HG03439 (cell line): ENCODE measurements around the gene IFIT1B.
A peak's percentile ranks its signal among the peaks of the same experiment; 100 is the strongest.
"Not testable (repeated sequence)": the region's sequence is repeated elsewhere in the genome, so short reads cannot be mapped to it uniquely, and the experiment has no call there.

Experiments used
- ATAC-seq: cut with Tn5 transposase; IDR thresholded peaks from one replicate; pipeline ENCODE4 v1.9.1; 2021; ENCODE audit warnings: mild to moderate bottlenecking, moderate library complexity; ENCODE audit not compliant: unreplicated experiment

IFIT1B gene

DNA sequence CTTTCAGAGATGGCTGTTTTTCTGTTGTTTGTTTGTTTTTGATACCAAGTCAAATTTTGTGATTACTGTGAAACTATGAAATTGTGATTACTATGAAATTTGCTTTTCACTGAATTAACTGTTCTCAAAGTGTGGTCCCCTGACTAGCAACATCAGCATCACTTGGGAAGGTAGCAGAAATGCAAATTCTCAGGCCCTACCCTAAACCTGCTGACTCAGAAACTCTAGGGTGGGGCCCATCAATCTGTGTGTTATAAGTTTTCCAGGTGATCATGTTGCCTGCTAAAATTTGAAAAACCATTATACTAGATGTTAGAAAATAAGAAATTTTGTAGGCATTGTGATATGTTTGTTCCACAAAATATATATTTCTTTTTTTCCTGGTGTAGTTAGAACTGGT is 1.2 kb downstream of the IFIT1B start:
- no peak for ATAC-seq

DNA sequence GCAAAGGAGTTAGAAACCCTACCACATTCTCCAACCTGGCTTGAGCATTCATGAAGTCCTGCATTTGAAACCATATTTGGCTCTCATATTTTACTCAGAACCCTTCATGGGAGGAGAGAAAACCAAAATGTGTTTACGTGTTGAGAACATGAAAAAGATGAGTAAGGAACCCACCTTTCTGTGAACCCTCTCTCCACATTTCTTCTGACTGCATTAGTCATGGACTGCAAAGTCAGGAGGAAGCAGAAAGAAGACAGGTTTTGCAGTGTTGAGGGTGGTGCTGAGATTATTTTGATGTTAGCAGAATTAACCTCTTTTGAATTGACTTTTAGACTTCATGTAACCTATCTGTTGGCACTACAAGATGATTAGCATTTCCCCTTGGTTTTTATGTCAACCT is 4.9 kb downstream of the IFIT1B start:
- no peak for ATAC-seq

DNA sequence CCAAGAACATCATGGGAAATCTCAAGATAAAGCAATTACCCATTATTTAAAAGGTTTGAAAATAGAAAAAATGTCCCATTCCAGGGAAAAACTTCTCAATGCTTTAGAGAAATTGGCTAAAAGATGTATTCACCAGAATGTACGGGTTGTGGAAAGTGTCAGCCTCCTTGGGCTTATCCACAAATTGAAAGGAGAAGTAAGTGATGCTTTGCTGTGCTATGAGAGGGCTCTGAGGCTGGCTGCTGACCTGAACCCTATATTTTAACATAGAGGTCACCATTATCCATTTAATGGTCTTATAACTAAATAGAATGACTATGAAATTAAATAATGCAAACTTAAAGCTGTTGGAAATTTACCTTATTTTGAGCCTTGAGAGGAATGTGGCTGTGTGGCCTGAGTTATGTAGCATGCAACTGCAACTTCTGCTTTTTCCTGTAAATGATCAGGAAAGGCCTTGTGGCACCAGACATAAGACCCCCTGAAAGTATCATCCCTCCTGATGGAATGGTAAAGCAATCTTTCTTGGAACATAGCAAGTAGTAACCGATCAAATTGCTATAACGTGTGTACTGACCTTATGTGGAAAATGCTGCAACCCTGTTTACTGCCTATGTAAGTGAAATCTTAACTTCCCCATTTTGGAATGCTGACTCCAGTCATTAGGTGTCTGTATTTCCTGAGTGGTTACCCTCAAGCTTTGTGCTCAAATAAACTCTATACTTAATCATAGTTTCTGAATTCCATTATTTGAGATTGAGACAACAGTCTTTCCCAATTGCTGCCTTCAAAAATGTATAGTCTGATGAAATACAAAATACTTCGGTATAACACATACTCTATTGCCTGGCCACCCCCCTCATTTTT is 6.9 kb downstream of the IFIT1B start:
- ATAC-seq = no peak

DNA sequence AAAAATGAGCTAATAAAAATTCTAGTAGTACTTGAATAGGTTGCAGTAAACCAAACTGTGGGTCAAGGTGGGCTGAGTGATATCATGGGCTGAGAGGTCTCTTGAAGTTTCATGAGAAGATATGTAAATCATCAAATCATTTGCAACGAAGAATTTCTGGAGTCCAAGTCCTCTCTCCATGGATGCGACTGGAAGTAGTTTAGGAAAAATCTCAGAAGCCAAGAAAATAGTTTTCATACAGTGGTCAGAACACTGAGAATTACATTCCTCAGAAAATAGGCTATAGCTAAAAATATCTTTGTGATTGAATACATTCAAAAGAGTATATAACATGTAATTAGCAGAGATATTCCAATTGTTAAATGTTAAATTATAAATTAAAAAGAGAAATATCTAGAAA is 10.9 kb downstream of the IFIT1B start:
- no peak for ATAC-seq

DNA sequence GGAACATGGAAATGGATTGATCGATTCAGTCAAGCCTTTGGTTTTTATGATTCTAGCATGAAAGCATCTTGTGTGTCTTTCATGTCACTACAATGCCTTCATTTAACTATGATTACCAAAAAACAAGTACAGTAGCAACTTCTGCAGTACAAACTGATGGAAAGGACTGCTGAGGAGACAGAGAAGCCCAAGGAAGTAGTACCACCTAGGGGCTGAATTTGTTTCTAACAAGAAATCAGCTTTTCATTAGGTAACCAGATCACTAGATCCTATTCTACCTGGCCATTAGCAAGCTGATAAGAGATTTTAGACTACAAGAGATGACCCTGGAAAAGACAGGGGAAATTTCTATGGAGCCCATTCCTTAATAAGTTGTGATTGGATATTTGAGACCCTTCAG is 11.4 kb downstream of the IFIT1B start:
- no peak for ATAC-seq

DNA sequence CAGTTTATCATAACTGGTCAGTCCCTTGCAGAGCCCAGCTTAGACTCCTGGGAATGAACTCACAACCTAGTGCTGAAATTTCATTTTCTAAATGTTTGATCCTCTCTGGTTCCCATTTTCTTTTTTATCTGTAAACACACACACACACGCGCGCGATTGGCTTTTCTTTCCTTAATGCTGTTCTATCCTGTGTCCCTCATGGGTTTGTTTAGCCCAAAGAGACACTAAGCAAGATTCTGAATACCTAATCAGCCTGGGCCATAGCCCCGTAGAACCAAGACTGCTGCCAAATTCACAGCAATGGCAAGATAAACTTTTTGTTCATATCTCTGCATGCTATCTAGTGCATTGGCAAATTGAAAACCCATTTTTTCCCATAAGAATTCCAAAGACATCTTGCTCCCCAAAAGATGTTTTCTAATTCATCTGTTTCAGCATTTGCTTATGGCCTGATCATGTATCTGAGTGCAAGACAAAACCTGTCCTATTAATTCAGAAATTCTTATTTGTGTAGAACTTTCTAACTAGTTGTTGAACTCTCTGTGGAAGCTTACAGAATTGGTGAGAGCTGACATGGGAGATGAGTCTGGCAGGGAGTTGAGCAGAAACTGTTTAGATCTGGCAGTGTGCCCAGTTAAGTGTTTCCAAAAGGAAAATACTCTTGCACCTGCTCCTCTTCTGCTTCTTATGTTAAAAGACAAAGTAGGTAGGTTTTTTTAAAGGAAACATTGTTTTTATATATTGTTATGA is 12.8 kb downstream of the IFIT1B start:
- ATAC-seq = no peak

DNA sequence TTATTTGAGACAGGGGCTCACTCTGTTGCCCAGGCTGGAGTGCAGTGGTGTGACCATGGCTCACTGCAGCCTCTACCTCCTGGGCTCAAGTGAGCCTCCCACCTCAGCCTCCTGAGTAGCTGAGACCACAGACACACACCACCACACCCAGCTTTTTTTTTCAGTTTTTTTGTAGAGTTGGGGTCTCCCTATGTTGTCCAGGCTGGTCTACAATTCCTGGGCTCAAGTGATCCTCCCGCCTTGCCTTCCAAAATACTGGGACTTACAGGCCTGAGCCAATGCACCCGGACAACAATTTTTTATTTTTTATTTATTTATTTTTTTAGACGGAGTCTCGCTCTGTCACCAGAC is 13.3 kb downstream of the IFIT1B start:
- ATAC-seq = not testable (repeated sequence)

DNA sequence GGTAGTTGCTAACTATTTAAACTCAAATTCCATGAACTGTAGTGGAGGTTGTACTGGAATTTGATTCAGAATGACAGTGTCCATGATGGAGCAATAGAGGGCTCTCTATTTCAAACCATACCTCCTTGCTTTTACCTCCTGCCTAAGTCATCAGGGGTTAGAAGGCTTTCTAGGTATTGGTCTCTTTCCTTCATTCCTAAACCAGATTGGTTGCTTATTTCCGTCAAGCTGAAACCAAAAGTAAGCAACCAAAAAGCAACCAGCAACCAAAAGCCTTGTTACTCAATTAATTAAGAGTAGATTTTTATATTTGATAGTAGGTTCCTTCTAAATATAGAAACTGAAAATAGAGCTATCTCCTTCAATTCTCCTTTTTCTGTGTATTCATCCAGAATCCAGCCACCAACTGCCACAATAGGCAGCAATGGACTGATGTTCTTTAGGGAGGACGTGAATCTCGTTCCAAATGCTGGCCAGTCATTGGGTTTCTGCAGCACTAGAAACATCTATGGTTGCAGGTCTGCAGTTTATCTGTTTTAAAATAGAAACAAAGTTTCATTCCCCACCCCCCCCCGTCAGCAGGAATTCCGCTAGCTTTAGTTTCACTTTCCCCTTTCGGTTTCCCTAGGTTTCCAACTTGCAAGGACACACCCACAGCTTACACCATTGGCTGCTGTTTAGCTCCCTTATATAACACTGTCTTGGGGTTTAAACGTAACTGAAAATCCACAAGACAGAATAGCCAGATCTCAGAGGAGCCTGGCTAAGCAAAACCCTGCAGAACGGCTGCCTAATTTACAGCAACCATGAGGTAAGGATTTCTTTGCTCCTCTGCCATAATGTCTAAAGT is 14.3 kb downstream of the IFIT1B start, which contains the start of gene IFIT1:
IFIT1 (plus strand) TSS at position 717 of the 850 bp plus-strand sequence; CDS start at position 807, 90 bp downstream.
- peak; percentile 69 for ATAC-seq

DNA sequence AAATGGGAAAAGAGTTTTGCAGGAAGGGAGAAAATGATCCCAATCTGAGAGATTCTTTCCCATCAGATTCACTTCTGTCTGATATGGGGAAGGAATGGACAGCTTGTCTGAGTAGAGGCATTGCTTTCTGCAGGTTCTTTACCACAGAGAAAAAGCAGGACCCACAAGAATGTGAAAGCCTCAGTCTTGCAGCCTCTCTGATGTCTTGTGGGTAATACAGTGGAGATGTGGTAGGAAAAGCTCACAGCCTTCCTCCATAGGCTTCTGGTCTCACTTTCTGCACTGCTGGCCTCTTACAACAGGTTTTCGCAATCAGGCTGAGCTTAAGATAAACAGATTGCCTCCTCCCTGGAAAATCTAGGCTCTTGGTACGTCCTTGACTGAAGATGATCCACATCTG is 15.1 kb downstream of the IFIT1B start:
- ATAC-seq = no peak

DNA sequence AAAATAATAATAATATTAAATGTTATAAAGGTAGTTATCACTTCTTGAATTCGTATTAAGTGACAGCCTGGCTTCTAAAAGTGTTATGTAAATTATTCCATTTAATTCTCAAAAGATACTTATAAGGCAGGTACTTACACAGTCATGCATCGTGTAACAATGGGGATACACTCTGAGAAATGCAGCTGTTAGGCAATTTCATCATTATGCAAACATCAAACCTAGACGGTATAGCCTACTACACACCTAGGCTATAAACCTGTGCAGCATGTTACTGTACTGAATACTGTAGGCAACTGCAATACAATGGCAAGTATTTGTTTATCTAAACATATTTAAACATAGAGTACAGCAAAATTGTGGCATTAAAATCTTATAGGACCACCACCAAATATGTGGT is 16.0 kb downstream of the IFIT1B start:
- no peak for ATAC-seq

DNA sequence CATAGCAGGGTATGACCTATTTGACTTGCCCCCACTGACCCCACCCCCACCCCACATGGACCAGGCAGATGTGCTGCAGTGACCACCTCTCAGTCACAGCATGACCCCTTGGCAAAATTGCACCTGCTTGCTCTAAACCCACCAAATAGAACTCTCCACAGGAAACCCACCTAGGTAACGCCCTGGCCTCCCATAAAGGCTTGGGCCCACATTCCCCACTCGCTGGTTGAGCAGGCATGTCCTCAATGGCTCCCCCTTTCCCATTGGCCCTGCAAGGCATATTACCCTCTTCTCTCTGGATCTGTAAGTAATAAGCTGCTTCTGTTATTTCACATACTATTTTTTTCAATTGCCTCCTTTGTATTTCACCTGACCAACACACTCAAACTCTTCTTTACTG is 17.3 kb downstream of the IFIT1B start:
- ATAC-seq = no peak

DNA sequence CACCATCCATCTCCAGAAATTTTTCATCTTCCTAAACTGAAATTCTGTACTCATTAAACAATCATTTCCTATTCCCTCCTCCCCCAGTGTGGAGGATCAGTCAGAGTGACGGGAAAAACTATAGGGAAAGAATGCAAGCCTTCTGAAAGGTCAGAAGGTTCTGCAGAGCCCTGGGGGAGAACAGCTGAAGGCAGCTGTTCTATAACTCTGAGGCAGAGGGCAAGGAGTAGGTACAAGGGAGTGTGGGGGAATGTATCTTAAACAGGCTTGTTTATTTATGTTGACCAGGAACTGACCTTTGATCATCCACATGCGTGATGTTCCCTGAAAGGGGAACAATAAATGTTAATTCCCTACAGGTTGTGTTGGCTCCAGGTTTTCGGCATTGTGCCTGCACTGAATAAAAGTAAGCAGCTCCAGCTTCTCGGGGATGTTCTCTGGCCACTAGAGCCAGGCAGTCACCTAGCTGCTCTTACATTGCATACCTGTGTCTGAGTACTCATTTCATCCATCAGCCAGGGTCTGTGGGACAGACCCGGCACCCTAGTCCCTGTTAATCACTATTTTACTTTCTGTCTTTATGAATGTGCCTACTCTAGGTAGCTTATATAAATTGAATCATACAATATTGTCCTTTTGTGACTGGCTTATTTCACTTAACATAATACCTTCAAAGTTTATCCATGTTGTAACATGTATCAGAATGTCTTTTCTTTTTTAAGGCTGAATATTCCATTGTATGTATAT is 20.3 kb downstream of the IFIT1B start:
- ATAC-seq = no peak

DNA sequence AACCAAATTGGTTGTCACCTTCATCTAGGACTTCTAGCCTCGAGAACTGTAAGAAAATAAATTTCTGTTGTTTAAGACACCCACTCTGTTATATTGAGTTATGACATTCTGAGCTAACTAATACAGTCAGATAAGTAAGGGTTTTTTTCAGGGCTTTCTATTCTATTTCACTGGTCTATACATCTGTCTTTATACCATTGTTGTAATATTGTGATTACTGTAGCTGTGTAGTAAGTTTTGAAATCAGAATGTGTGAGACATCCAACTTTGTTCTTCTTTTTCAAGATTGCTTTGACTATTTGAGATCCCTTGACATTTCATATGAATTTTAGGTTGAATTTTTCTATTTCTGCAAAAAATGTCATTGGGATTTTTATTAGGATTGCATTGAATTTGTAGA is 22.1 kb downstream of the IFIT1B start:
- ATAC-seq = no peak

DNA sequence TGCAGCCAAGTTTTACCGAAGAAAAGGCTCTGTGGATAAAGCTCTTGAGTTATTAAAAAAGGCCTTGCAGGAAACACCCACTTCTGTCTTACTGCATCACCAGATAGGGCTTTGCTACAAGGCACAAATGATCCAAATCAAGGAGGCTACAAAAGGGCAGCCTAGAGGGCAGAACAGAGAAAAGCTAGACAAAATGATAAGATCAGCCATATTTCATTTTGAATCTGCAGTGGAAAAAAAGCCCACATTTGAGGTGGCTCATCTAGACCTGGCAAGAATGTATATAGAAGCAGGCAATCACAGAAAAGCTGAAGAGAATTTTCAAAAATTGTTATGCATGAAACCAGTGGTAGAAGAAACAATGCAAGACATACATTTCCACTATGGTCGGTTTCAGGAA is 25.2 kb downstream of the IFIT1B start:
- no peak for ATAC-seq

DNA sequence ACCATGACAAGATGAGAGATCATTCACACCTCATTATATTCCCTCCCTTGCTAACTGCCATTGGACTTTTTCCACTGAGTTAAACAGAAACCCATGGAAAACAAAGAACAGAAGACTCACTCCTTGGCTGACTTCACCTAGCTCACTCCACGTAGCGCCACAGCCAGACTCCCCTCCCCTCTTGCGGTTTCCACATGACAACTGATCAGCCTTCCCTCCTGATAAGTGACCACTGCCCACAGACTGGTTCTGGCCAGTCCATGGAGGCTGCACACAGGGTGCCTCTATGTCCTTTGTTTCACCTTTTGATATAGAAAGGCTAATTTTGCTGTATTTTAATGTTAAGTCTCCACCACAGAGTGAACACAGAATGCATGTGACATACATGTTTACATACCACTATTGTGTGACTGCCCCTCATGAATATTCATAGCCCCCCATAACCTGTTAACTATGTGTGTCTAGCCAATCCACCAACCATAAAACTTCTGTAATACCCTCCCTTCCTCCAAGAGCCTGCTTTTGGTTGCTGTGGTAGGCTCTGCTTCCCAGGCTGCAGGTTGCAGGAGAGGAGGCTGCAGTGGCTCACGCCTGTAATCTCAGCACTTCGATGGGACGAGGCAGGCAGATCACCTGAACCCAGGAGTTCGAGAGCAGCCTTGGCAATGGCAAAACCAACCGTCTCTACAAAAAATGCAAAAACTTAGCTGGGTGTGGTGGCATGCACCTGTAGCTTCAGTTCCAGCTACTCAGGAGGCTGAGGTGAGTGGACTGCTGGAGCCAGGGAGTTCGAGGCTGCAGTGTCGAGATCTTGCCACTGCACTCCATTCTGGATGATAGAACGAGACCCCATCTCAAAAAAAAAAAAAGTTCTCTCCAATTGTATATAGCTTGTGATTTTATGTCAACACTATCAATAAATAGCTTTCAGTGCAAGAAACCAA is 26.5 kb downstream of the IFIT1B start:
- ATAC-seq = no peak

DNA sequence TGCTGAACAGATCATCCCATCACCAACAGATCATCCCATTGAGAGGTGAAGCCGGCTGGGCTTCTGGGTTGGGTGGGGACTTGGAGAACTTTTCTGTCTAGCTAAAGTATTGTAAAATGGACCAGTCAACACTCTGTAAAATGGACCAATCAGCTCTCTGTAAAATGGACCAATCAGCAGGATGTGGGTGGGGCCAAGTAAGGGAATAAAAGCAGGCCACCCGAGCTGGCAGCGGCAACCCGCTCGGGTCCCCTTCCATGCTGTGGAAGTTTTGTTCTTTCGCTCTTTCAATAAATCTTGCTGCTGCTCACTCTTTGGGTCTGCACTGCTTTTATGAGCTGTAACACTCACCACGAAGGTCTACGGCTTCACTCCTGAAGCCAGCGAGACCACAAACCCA is 28.3 kb downstream of the IFIT1B start:
- not testable (repeated sequence) for ATAC-seq

DNA sequence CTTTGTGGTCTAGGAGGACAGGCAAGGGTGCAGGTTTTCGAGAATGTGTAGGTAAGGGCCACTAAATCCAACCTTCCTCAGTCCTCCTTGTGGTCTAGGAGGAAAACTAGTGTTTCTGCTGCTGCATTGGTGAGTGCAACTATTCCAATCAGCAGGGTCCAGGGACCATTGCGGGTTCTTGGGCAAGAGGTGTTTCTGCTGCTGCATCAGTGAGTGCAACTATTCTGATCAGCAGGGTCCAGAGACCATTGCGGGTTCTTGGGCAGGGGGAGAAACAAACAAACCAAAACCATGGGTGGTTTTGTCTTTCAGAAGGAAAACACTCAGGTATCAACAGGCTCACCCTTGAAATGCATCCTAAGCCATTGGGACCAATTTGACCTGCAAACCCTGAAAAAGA is 29.9 kb downstream of the IFIT1B start:
- ATAC-seq = not testable (repeated sequence)

DNA sequence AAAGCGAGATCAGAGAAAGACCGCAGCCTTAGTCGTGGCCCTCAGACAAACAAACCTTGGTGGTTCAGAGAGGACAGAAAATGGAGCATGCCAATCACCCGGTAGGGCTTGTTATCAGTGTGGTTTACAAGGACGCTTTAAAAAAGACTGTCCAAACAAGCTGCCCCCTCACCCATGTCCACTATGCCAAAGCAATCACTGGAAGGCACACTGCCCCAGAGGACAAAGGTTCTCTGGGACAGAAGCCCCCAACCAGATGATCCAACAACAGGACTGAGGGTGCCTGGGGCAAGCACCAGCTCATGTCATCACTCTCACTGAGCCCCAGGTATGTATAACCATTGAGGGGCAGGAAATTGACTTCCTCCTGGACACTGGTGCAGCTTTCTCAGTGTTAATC is 31.4 kb downstream of the IFIT1B start:
- ATAC-seq = not testable (repeated sequence)

DNA sequence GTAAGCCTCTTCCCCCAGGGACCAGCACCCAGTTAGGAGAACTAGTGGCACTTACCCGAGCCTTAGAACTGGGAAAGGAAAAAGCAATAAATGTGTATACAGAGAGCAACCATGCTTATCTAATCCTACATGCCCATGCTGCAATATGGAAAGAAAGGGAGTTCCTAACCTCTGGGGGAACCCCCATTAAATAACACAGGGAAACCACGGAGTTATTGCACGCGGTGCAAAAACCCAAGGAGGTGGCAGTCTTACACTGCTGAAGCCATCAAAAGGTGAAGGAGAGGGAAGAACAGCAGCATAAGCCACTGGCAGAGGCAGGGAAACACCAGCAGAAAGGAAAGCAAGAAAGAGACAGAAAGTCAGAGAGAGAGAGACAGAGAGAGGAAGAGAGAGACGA is 32.7 kb downstream of the IFIT1B start:
- not testable (repeated sequence) for ATAC-seq
